Suprapubic skin (tissue), 4 donors: ENCODE measurements around the gene PTBP1. TPM values are rescaled to one million over a fixed set of nuclear protein-coding genes. Genes with fewer than 3 reads are reported as not detected.
"Not testable (repeated sequence)": the region's sequence is repeated elsewhere in the genome, so short reads cannot be mapped to it uniquely, and the experiment has no call there.

Experiments
- DNase-seq, 2 donors: peaks; one replicate each; pipeline ENCODE4 v3.0.0-alpha.2; 2019; ENCODE audit warnings: low spot score in 2 of 2
- H3K27ac ChIP-seq: fragments of 200-600 bp; sonication (generic); one replicate; pipeline ENCODE4 v1.5.1; 2019
- H3K27me3 ChIP-seq: fragments of 200-600 bp; sonication (generic); one replicate; pipeline ENCODE4 v1.5.1; 2019
- H3K36me3 ChIP-seq: fragments of 200-600 bp; sonication (generic); one replicate; pipeline ENCODE4 v1.5.1; 2019
- H3K4me1 ChIP-seq: fragments of 200-600 bp; sonication (generic); one replicate; pipeline ENCODE4 v1.5.1; 2019
- H3K4me3 ChIP-seq: fragments of 200-600 bp; sonication (generic); one replicate; pipeline ENCODE4 v1.5.1; 2019; ENCODE audit warnings: mild to moderate bottlenecking
- H3K9me3 ChIP-seq: fragments of 200-600 bp; sonication (generic); one replicate; pipeline ENCODE4 v1.5.1; 2019
- EP300 ChIP-seq: sonication (generic); formaldehyde crosslinking; IDR thresholded peaks from one replicate; pipeline ENCODE4 v1.6.1; 2017; ENCODE audit warnings: antibody characterized with exemption
- POLR2A ChIP-seq, 2 donors: fragments of 450-650 bp; IDR thresholded peaks; one replicate each; pipeline ENCODE4 v1.6.1; 2017; ENCODE audit warnings: antibody characterized with exemption in 2 of 2, mild to moderate bottlenecking in 2 of 2, moderate library complexity in 2 of 2
- POLR2AphosphoS5 ChIP-seq, 3 donors: sonication (generic); formaldehyde crosslinking; IDR thresholded peaks; one replicate each; pipeline ENCODE4 v1.6.1; 2017; ENCODE audit warnings: antibody characterized with exemption in 3 of 3
- WGBS: methylation state at CpG from one replicate; pipeline ENCODE4 v1.1.5; 2018; 5-methylcytosine and 5-hydroxymethylcytosine counted together
- total RNA-seq, 4 donors: library from RNA; depleted of rRNA; stranded (reverse); fragments of >200 nt; gene quantifications; one replicate each; pipeline ENCODE4 v1.1.0, GENCODE V29; 2016
- TF ChIP-seq, protein P1 (sequence below), 2 donors: fragments of 200-600 bp in 1 of 2; fragments of 450-650 bp in 1 of 2; sonication (generic) in 1 of 2; IDR thresholded peaks; one replicate each; pipeline ENCODE4 v1.5.1; 2016 to 2019; ENCODE audit warnings: antibody characterized with exemption in 2 of 2, mild to moderate bottlenecking in 1 of 2, moderate library complexity in 1 of 2

PTBP1 gene
- total RNA-seq, 4 donors from 2014 or later: 152 to 227 (median 174) TPM

DNA sequence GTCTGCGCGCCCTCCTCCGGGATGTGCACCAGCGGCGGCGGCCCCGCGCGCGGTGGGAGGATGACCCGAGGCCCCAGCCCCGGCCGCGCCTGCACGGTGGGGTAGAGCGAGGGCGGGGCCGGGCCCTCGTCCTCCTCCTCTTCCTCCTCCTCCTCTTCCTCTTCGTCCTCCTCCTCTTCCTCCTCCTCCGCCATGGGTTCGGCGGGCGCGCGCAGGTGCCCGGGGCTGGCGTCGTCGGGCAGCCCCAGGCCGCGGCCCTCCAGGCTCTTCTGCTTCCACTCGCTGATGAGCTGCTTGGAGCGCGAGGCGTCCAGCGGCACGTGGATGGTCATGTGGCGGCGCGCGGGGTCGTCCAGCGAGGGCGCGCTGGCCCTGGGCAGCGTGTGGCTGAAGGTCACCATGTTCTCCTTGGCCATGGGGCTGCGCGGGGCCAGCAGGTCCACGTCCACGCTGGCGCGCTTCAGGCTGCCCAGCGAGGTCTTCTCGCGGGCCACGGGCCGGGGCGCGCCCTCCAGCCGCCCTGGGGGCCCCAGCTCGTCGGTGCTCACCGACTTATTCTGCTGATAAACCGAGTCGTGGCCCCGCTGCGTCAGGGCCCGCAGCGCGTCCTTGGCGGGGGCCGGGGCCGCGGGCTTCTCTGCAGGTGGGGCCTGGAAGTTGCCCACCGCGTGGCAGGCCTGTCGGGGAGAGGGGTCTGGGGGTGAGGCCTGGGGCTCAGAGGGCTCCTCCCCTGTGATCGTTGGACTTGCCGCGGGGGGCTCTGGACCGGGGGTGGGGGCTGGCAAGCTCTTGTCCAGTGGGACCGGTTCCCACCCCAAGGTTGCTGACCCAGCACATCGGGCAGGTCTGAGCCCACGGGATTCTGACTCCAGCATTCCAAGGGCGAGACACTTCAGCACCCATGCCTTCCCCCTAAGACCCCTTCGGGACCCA is 16.2 kb downstream of the PTBP1 start:
- 92% methylated on average over 32 of the region's 87 CpGs for WGBS
- peaks cover 49% of the 10 kb centered on the region for H3K36me3 ChIP-seq

DNA sequence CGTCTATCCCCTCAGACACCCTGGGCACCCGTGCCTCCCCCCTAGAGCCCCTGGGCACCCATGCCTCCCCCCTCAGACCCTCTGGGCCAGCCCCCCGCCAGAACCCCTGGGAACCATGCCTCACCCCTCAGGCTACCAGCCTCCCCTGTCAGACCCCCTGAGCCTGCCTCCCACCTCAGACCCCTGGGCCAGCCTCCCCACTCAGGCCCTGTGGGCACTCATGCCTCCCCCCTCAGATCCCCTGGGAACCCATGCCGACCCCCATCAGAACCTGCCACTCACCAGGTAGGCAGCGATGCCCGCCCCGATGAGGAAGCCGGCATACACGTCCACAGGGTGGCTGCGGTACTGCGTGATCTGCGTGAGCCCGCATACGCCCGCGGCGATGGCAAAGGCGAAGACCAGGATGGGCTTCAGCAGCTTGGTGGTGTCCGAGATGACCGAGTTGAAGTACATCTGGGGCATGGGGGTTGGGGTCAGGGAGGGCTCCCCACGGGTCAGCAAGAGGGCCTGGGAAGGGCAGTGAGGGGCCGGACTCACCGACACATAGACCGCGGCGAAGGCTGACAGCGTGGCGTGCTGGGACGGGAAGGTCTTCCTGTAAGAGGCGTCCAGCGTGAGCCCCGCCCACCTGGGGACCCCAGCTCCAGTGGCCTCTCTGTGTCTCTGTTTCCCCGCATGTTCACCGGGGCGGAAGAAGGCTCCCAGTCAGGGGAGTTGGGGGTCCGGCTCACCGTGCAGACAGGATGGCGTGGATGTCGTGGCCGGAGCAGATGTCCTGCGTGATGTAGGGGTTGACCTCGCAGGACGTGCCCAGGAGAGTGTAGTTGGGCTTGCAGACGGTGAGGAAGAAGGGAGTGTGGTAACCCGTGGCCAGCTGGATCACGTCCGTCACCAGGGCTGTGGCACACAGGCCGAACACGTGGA is 17.2 kb downstream of the PTBP1 start:
- no peaks in the 10 kb centered on the region for H3K9me3 ChIP-seq
- H3K4me1 ChIP-seq: no peaks in the 10 kb centered on the region
- no peak overlapping the region for H3K27ac ChIP-seq
- no peaks in the 10 kb centered on the region for H3K27me3 ChIP-seq
- peaks cover 40% of the 10 kb centered on the region for H3K36me3 ChIP-seq
- peak in 1 of 2 donors; percentile 79 for DNase-seq
- no peak overlapping the region for H3K4me3 ChIP-seq
- WGBS: 93% methylated on average over 34 of the region's 49 CpGs
- TF ChIP-seq EP300: no peak
- TF ChIP-seq POLR2A (IDR thresholded peaks at IDR 0.05): no peak
- no peak for TF ChIP-seq POLR2AphosphoS5 (IDR thresholded peaks at IDR 0.05)
- TF ChIP-seq, protein P1, sequence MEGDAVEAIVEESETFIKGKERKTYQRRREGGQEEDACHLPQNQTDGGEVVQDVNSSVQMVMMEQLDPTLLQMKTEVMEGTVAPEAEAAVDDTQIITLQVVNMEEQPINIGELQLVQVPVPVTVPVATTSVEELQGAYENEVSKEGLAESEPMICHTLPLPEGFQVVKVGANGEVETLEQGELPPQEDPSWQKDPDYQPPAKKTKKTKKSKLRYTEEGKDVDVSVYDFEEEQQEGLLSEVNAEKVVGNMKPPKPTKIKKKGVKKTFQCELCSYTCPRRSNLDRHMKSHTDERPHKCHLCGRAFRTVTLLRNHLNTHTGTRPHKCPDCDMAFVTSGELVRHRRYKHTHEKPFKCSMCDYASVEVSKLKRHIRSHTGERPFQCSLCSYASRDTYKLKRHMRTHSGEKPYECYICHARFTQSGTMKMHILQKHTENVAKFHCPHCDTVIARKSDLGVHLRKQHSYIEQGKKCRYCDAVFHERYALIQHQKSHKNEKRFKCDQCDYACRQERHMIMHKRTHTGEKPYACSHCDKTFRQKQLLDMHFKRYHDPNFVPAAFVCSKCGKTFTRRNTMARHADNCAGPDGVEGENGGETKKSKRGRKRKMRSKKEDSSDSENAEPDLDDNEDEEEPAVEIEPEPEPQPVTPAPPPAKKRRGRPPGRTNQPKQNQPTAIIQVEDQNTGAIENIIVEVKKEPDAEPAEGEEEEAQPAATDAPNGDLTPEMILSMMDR (IDR thresholded peaks at IDR 0.05): no peak

More for the DNA sequence above, 16.2 kb downstream of the PTBP1 start:
- Histone ChIP-seq H3K4me3 (no peak overlapping the region), H3K27ac (no peak overlapping the region), H3K9me3 (no peaks in the 10 kb centered on the region), H3K4me1 (no peaks in the 10 kb centered on the region), H3K27me3 (no peaks in the 10 kb centered on the region)
- TF ChIP-seq EP300 (no peak), POLR2AphosphoS5 (IDR thresholded peaks at IDR 0.05) (no peak), POLR2A (IDR thresholded peaks at IDR 0.05) (no peak)
- TF ChIP-seq, protein P1 (IDR thresholded peaks at IDR 0.05): no peak
- no peak for DNase-seq

DNA sequence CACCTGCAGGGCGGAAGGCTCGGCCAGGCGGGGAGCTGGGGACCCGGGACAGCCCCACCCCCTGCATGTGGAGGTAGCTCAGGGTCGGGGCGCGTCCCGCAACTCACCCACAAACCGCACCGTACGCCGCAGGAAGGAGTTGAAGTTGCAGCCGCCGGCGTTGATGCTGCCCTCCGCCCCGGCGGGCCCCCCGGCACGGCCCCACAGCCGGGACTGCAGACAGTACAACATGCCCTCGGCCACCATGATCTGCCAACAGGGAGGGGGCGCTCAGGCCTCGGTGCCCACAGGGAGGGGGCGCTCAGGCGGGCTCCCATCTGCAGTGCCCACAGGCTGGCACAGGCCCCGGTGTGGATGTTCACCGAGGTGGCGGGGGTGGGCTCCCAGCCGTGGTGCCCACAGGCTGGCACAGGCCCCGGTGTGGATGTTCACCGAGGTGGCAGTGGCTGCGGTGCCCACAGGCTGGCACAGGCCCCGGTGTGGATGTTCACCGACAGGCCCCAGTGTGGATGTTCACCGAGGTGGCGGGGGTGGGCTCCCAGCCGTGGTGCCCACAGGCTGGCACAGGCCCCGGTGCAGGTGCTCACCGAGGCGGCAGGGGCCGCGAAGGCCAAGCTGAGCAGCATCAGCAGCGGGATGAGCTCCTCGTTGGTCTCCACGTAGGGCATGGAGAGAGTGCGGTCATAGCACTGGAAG is 18.0 kb downstream of the PTBP1 start:
- Histone ChIP-seq H3K4me3 (no peak overlapping the region), H3K9me3 (no peaks in the 10 kb centered on the region), H3K27ac (no peak overlapping the region), H3K4me1 (no peaks in the 10 kb centered on the region), H3K36me3 (peaks cover 32% of the 10 kb centered on the region), H3K27me3 (no peaks in the 10 kb centered on the region)
- no peak for TF ChIP-seq EP300
- TF ChIP-seq POLR2A (IDR thresholded peaks at IDR 0.05): no peak
- DNase-seq: peak in 1 of 2 donors; percentile 78
- 89% methylated on average over 20 of the region's 47 CpGs for WGBS

DNA sequence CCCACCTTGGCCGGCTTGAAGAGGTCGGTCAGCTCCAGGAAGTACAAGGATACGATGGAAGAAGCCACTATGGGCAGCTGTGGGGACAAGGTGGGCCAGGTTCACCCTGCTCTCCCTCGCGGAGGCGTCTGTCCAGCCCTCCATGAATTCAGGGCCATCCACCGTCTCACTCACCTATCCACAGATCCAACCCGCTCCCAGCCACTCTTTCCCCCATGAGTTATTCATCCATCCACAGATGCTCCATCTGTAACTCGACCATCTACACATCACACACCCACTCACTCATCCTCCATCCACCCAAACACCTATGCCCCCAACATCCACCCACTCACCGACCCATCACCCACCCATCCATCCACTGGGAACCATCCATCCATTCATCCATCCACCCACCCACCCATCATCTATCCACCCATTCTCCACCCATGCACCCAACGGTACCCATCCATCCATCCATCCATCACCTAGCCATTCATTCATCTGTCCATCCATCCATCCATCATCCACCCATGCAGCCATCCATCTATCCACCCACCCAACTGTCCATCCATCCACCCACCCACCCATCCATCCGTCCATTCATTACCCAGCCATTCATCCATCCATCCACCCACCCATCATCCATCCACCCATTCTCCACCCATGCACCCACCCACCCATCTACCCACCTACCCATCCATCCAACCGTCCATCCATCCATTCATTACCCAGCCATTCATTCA is 18.7 kb downstream of the PTBP1 start:
- DNase-seq: no peak
- 93% methylated on average over 13 of the region's 13 CpGs for WGBS
- H3K4me1 ChIP-seq: no peaks in the 10 kb centered on the region
- H3K4me3 ChIP-seq: no peak overlapping the region
- H3K27ac ChIP-seq: no peak overlapping the region
- H3K27me3 ChIP-seq: peaks cover 2% of the 10 kb centered on the region
- H3K36me3 ChIP-seq: peaks cover 25% of the 10 kb centered on the region
- no peaks in the 10 kb centered on the region for H3K9me3 ChIP-seq
- TF ChIP-seq POLR2A (IDR thresholded peaks at IDR 0.05) (no peak), EP300 (no peak), POLR2AphosphoS5 (IDR thresholded peaks at IDR 0.05) (no peak)
- TF ChIP-seq, protein P1 (IDR thresholded peaks at IDR 0.05): no peak

DNA sequence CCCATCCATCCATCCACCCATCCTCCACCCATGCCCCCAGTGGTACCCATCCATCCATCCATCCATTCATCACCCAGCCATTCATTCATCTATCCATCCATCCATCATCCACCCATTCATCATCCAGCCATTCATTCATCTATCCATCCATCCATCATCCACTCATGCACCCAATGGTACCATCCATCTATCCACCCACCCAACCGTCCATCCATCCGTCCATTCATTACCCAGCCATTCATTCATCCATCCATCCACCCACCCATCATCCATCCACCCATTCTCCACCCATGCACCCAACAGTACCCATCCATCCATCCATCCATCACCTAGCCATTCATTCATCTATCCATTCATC is 19.2 kb downstream of the PTBP1 start:
- 89% methylated on average over 2 of the region's 2 CpGs for WGBS
- H3K9me3 ChIP-seq: no peaks in the 10 kb centered on the region
- DNase-seq: no peak
- TF ChIP-seq, protein P1 (IDR thresholded peaks at IDR 0.05): no peak
- no peak for TF ChIP-seq POLR2A (IDR thresholded peaks at IDR 0.05)
- no peak for TF ChIP-seq EP300
- no peak for TF ChIP-seq POLR2AphosphoS5 (IDR thresholded peaks at IDR 0.05)
- peaks cover 19% of the 10 kb centered on the region for H3K36me3 ChIP-seq
- peaks cover 4% of the 10 kb centered on the region for H3K4me1 ChIP-seq
- H3K4me3 ChIP-seq: no peak overlapping the region
- no peak overlapping the region for H3K27ac ChIP-seq
- H3K27me3 ChIP-seq: peaks cover 7% of the 10 kb centered on the region

DNA sequence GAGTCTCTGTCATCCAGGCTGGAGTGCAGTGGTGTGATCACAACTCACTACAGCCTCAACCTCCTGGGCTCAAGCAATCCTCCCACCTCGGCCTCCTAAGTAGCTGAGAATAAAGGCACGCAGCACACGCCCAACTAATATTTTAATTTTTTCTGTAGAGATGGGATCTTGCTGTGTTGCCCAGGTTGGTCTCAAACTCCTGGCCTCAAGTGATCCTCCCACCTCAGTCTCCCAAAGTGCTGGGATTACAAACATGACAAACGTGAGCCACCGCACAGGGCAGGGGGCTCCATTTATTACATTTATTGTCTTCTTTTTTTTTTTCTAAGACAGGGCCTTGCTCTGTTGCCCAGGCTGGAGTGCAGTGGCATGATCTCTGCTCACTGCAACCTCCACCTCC is 23.0 kb downstream of the PTBP1 start:
- peaks cover 15% of the 10 kb centered on the region for H3K4me1 ChIP-seq
- not testable (repeated sequence) for H3K36me3 ChIP-seq, H3K9me3 ChIP-seq, DNase-seq, H3K27ac ChIP-seq, H3K4me3 ChIP-seq
- peaks cover 29% of the 10 kb centered on the region for H3K27me3 ChIP-seq
- 95% methylated on average over 5 of the region's 5 CpGs for WGBS
